ENCODE results near the gene CCDC93.
A peak's percentile ranks its signal among the peaks of the same experiment; 100 is the strongest.

The CCDC93 gene

DNA sequence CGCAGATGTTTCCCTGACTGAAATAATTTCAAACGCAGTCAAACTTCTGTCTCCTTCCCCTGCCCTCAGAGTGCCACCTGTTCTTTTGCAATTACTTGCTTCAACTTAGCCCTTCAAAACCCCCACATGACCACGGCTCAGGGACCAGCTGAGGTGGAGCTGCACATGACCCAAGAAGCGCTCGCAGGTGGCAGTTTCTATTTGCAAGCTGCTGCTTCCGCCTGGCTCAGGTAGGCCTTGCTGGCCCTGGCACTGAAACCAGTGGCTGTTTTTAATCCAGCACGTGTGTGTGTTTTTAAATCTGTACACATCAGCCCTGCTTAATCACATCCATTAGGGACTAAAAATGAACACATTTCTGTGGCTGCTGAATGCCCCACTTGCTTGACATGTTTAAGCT, 95.3 kb downstream of the CCDC93 start:
- H3K4me3 ChIP-seq (ENCODE audit: insufficient read depth in 1 of 2, low read depth in 1 of 2, low read length in 2 of 2): no peak overlapping the region
- no peaks in the 10 kb centered on the region for H3K4me1 ChIP-seq (ENCODE audit: control insufficient read depth, insufficient read depth, low read depth, low read length)
- H2AFZ ChIP-seq (ENCODE audit: low read depth, low read length): no peak overlapping the region
- H2BK12ac ChIP-seq (ENCODE audit: low read length in 2 of 2): no peak overlapping the region
- no peak overlapping the region for H3K4ac ChIP-seq (ENCODE audit: low read depth in 1 of 2, low read length in 2 of 2)
- H3K79me1 ChIP-seq (replicated peaks; ENCODE audit: low read length, poor library complexity, severe bottlenecking): peaks cover 5% of the 10 kb centered on the region
- H3K18ac ChIP-seq (ENCODE audit: low read depth in 1 of 2, low read length in 2 of 2): no peak overlapping the region
- 97% methylated on average over 7 of the region's 7 CpGs for WGBS
- H3K27me3 ChIP-seq (ENCODE audit: control insufficient read depth in 1 of 2, insufficient read depth in 1 of 2, low read length in 2 of 2): no peaks in the 10 kb centered on the region
- H2BK120ac ChIP-seq (ENCODE audit: low read depth, low read length): no peak overlapping the region
- H2AK5ac ChIP-seq (ENCODE audit: low read length, severe bottlenecking): no peak overlapping the region
- no peak overlapping the region for H3K27ac ChIP-seq (ENCODE audit: low read length, poor library complexity, severe bottlenecking)
- DNase-seq: no peak
- no peaks in the 10 kb centered on the region for H3K9me3 ChIP-seq (ENCODE audit: control insufficient read depth, low read length)
- H3K9ac ChIP-seq (ENCODE audit: low read length): no peak overlapping the region
- no peak overlapping the region for H3K23ac ChIP-seq (ENCODE audit: low read length in 2 of 2)
- no peak overlapping the region for H3K14ac ChIP-seq (ENCODE audit: low read length in 2 of 2)
- H4K8ac ChIP-seq (ENCODE audit: low read length): no peak overlapping the region
- H2BK15ac ChIP-seq (ENCODE audit: low read depth, poor library complexity, severe bottlenecking): no peak overlapping the region
- H2BK5ac ChIP-seq (ENCODE audit: low read depth, low read length, poor library complexity, severe bottlenecking): no peak overlapping the region
- H4K91ac ChIP-seq (ENCODE audit: low read length): no peak overlapping the region
- H3K4me2 ChIP-seq (ENCODE audit: low read length, poor library complexity, severe bottlenecking): no peak overlapping the region
- peaks cover 56 to 85% of the 10 kb centered on the region in 2 experiments for H3K36me3 ChIP-seq (ENCODE audit: control insufficient read depth in 1 of 2, insufficient read depth in 2 of 2, low read depth in 1 of 2, low read length in 2 of 2)

DNA sequence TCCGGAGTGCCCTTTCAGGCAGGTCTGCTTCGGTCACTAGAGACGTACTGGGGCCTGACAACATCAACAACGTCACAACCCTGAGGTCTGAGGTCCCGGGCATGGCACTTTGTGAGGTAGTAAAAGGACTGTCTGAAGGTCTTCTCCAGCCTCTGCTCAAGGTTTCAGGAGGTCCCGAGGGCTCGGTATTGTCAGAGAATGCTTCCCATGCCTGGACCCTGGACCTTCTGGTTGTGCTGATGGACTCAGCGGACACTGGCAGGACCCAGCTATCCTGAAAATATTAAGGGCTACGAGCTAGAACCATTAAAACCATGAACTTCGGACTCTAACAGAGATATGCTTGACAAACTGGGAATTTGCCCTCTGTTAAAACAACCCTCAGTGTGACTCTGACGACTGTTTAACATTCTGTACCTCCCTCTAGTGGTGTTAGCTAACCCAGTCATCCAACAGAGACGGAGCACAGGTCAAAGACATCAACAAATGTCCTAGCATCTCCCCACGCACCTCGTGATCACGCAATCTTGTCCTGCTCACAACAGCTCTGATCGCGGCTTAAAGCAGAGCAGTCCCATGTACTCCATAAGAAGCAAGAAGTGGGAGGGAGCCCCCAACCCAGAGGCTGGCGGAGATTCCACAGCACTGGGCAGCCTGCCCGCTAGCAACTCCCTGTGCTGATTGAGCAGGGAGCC, 96.5 kb downstream of the CCDC93 start:
- Histone ChIP-seq H4K8ac (ENCODE audit: low read length) (no peak overlapping the region), H3K27ac (ENCODE audit: low read length, poor library complexity, severe bottlenecking) (no peak overlapping the region), H3K27me3 (ENCODE audit: control insufficient read depth in 1 of 2, insufficient read depth in 1 of 2, low read length in 2 of 2) (no peaks in the 10 kb centered on the region), H3K4me1 (ENCODE audit: control insufficient read depth, insufficient read depth, low read depth, low read length) (no peaks in the 10 kb centered on the region), H3K9me3 (ENCODE audit: control insufficient read depth, low read length) (peaks cover 6% of the 10 kb centered on the region), H3K79me1 (replicated peaks; ENCODE audit: low read length, poor library complexity, severe bottlenecking) (peaks cover 5% of the 10 kb centered on the region), H2BK120ac (ENCODE audit: low read depth, low read length) (no peak overlapping the region), H3K9ac (ENCODE audit: low read length) (no peak overlapping the region), H2BK12ac (ENCODE audit: low read length in 2 of 2) (no peak overlapping the region), H3K23ac (ENCODE audit: low read length in 2 of 2) (no peak overlapping the region), H3K4ac (ENCODE audit: low read depth in 1 of 2, low read length in 2 of 2) (no peak overlapping the region), H3K4me3 (ENCODE audit: insufficient read depth in 1 of 2, low read depth in 1 of 2, low read length in 2 of 2) (no peak overlapping the region), H3K14ac (ENCODE audit: low read length in 2 of 2) (no peak overlapping the region), H3K36me3 (ENCODE audit: control insufficient read depth in 1 of 2, insufficient read depth in 2 of 2, low read depth in 1 of 2, low read length in 2 of 2) (peaks cover 49 to 73% of the 10 kb centered on the region in 2 experiments), H3K18ac (ENCODE audit: low read depth in 1 of 2, low read length in 2 of 2) (no peak overlapping the region), H4K91ac (ENCODE audit: low read length) (no peak overlapping the region), H3K4me2 (ENCODE audit: low read length, poor library complexity, severe bottlenecking) (no peak overlapping the region), H2BK15ac (ENCODE audit: low read depth, poor library complexity, severe bottlenecking) (no peak overlapping the region), H2AFZ (ENCODE audit: low read depth, low read length) (no peak overlapping the region), H2BK5ac (ENCODE audit: low read depth, low read length, poor library complexity, severe bottlenecking) (no peak overlapping the region), H2AK5ac (ENCODE audit: low read length, severe bottlenecking) (no peak overlapping the region)
- WGBS: 92% methylated on average over 19 of the region's 19 CpGs
- DNase-seq: peak; percentile 26

DNA sequence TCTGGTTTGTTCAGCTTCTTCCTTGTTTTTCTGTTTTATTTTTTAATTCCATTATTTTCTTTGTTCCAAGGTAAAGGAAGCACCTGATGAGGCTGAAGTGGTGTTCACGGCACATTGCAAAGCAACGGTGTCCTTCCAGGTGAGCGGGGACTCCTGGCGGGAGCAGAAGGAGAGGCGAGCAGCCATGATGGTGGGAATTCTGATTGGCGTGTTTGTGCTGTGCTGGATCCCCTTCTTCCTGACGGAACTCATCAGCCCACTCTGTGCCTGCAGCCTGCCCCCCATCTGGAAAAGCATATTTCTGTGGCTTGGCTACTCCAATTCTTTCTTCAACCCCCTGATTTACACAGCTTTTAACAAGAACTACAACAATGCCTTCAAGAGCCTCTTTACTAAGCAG, 110.9 kb downstream of the CCDC93 start:
- H2BK15ac ChIP-seq (ENCODE audit: low read depth, poor library complexity, severe bottlenecking): no peak overlapping the region
- H2AK5ac ChIP-seq (ENCODE audit: low read length, severe bottlenecking): no peak overlapping the region
- no peak overlapping the region for H3K14ac ChIP-seq (ENCODE audit: low read length in 2 of 2)
- H2BK120ac ChIP-seq (ENCODE audit: low read depth, low read length): no peak overlapping the region
- DNase-seq: no peak
- H3K9ac ChIP-seq (ENCODE audit: low read length): no peak overlapping the region
- no peaks in the 10 kb centered on the region for H3K36me3 ChIP-seq (ENCODE audit: control insufficient read depth in 1 of 2, insufficient read depth in 2 of 2, low read depth in 1 of 2, low read length in 2 of 2)
- no peaks in the 10 kb centered on the region for H3K79me1 ChIP-seq (replicated peaks; ENCODE audit: low read length, poor library complexity, severe bottlenecking)
- WGBS: 90% methylated on average over 7 of the region's 7 CpGs
- H3K4me3 ChIP-seq (ENCODE audit: insufficient read depth in 1 of 2, low read depth in 1 of 2, low read length in 2 of 2): no peak overlapping the region
- no peak overlapping the region for H3K4me2 ChIP-seq (ENCODE audit: low read length, poor library complexity, severe bottlenecking)
- H2BK12ac ChIP-seq (ENCODE audit: low read length in 2 of 2): no peak overlapping the region
- H3K27ac ChIP-seq (ENCODE audit: low read length, poor library complexity, severe bottlenecking): no peak overlapping the region
- no peak overlapping the region for H3K23ac ChIP-seq (ENCODE audit: low read length in 2 of 2)
- H3K18ac ChIP-seq (ENCODE audit: low read depth in 1 of 2, low read length in 2 of 2): no peak overlapping the region
- H2BK5ac ChIP-seq (ENCODE audit: low read depth, low read length, poor library complexity, severe bottlenecking): no peak overlapping the region
- no peaks in the 10 kb centered on the region for H3K9me3 ChIP-seq (ENCODE audit: control insufficient read depth, low read length)
- no peak overlapping the region for H3K4ac ChIP-seq (ENCODE audit: low read depth in 1 of 2, low read length in 2 of 2)
- H3K27me3 ChIP-seq (ENCODE audit: control insufficient read depth in 1 of 2, insufficient read depth in 1 of 2, low read length in 2 of 2): no peaks in the 10 kb centered on the region
- no peak overlapping the region for H4K91ac ChIP-seq (ENCODE audit: low read length)
- H2AFZ ChIP-seq (ENCODE audit: low read depth, low read length): no peak overlapping the region
- no peak overlapping the region for H4K8ac ChIP-seq (ENCODE audit: low read length)
- no peaks in the 10 kb centered on the region for H3K4me1 ChIP-seq (ENCODE audit: control insufficient read depth, insufficient read depth, low read depth, low read length)

DNA sequence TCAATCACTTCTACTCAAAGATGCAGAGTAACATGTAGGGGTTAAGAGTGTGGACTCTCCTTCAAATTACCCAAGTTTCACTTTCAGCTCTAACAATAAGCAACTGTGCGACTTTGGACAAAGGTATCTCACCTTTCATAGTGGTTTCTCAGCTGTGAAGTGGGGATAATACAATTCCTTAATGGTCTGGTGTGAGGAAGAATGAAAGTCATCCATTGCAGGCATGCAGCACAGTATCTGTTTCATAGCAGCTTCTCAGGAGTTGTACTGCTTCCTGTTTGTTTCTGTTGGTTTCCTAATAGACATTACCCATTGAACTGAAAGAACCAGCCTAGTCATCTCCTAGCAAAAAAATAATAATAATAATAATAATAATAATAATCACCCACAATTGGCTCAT, 125.0 kb downstream of the CCDC93 start:
- DNase-seq: no peak
- no peak overlapping the region for H2BK12ac ChIP-seq (ENCODE audit: low read length in 2 of 2)
- H4K8ac ChIP-seq (ENCODE audit: low read length): no peak overlapping the region
- no peaks in the 10 kb centered on the region for H3K36me3 ChIP-seq (ENCODE audit: control insufficient read depth in 1 of 2, insufficient read depth in 2 of 2, low read depth in 1 of 2, low read length in 2 of 2)
- H3K9ac ChIP-seq (ENCODE audit: low read length): no peak overlapping the region
- H2BK15ac ChIP-seq (ENCODE audit: low read depth, poor library complexity, severe bottlenecking): no peak overlapping the region
- H2BK5ac ChIP-seq (ENCODE audit: low read depth, low read length, poor library complexity, severe bottlenecking): no peak overlapping the region
- H3K27ac ChIP-seq (ENCODE audit: low read length, poor library complexity, severe bottlenecking): no peak overlapping the region
- H3K4me2 ChIP-seq (ENCODE audit: low read length, poor library complexity, severe bottlenecking): no peak overlapping the region
- H2AK5ac ChIP-seq (ENCODE audit: low read length, severe bottlenecking): no peak overlapping the region
- H2AFZ ChIP-seq (ENCODE audit: low read depth, low read length): no peak overlapping the region
- WGBS: 75% methylated on average over 1 of the region's 1 CpG
- H3K14ac ChIP-seq (ENCODE audit: low read length in 2 of 2): no peak overlapping the region
- H3K79me1 ChIP-seq (replicated peaks; ENCODE audit: low read length, poor library complexity, severe bottlenecking): no peaks in the 10 kb centered on the region
- no peak overlapping the region for H2BK120ac ChIP-seq (ENCODE audit: low read depth, low read length)
- no peak overlapping the region for H3K4ac ChIP-seq (ENCODE audit: low read depth in 1 of 2, low read length in 2 of 2)
- peaks cover 9 to 10% of the 10 kb centered on the region in 2 experiments for H3K27me3 ChIP-seq (ENCODE audit: control insufficient read depth in 1 of 2, insufficient read depth in 1 of 2, low read length in 2 of 2)
- no peak overlapping the region for H3K18ac ChIP-seq (ENCODE audit: low read depth in 1 of 2, low read length in 2 of 2)
- no peak overlapping the region for H4K91ac ChIP-seq (ENCODE audit: low read length)
- no peak overlapping the region for H3K4me3 ChIP-seq (ENCODE audit: insufficient read depth in 1 of 2, low read depth in 1 of 2, low read length in 2 of 2)
- H3K23ac ChIP-seq (ENCODE audit: low read length in 2 of 2): no peak overlapping the region
- no peaks in the 10 kb centered on the region for H3K4me1 ChIP-seq (ENCODE audit: control insufficient read depth, insufficient read depth, low read depth, low read length)
- peaks cover under 1% of the 10 kb centered on the region for H3K9me3 ChIP-seq (ENCODE audit: control insufficient read depth, low read length)

Measured in mesenchymal stem cell (in vitro differentiated cells and primary cell).